Measurements from ENCODE around the gene RILPL2. TPM values are rescaled to one million over a fixed set of nuclear protein-coding genes. Genes with fewer than 3 reads are reported as not detected.
"Not testable (repeated sequence)": the region's sequence is repeated elsewhere in the genome, so short reads cannot be mapped to it uniquely, and the experiment has no call there.

The RILPL2 gene
- total RNA-seq, 1 experiment from 2014 or later = 1.1 TPM

GRCh38 chr12:123481251-123481650 is 44.8 kb upstream of the RILPL2 start:
- H3K4me1 Mint-ChIP-seq; POLR2A ChIA-PET; ATAC-seq; DNase-seq (ENCODE audit: low spot score); H3K36me3 Mint-ChIP-seq; H3K4me3 Mint-ChIP-seq; H3K27me3 Mint-ChIP-seq (ENCODE audit: low read depth); H3K27ac Mint-ChIP-seq; H3K9me3 Mint-ChIP-seq: not testable (repeated sequence)
- CTCF ChIA-PET = interaction anchor here (0.6 to 0.7 kb wide), 3 partner anchors 22 to 358 kb away, joined by 3 read pairs; no protein-coding TSS in a partner anchor

DNA sequence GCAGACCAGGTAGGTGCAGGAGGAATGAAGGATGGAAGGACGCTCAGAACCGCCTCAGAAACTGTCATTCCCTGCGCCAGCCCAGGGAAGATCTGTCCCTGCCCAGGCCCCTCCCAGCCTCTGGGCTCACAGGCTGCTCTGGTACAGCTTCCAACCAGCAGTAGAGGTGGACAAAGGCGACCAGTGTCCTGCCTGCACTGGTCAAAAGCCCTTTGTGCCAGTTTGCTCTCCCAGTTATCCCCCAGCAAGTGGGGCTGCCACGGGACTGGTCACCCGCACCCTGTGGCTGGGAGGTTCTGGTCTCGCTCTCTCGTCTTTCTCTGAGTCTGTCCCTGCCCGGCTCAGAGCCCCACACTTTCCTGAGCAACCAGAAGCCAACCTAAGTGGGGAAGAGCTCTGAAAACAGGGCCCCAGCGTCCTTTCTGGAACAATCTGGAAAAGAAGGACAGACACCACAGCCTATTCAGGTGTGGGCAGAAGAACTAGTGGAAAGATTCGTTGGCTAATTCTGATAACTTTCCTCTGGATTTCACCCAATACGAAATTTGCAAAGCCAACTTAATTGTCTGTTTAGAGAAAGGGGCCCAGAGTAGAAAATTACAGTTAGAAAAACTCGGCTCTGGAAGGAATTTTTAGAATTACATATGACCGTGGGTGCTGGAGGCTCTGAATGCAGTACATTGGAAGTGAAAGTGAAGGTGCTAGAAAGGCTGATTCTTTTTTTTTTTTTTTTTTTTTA is 43.1 kb upstream of the RILPL2 start:
- H3K27ac Mint-ChIP-seq = no peak overlapping the region
- no peak for DNase-seq (ENCODE audit: low spot score)
- CTCF ChIA-PET = interaction anchor here (0.6 kb wide), 1 partner anchor 624 kb away, joined by 3 read pairs; no protein-coding TSS in a partner anchor
- no peak for ATAC-seq
- H3K9me3 Mint-ChIP-seq = no peaks in the 10 kb centered on the region
- no peaks in the 10 kb centered on the region for H3K36me3 Mint-ChIP-seq
- no peaks in the 10 kb centered on the region for H3K4me1 Mint-ChIP-seq
- TF ChIP-seq, protein P1, sequence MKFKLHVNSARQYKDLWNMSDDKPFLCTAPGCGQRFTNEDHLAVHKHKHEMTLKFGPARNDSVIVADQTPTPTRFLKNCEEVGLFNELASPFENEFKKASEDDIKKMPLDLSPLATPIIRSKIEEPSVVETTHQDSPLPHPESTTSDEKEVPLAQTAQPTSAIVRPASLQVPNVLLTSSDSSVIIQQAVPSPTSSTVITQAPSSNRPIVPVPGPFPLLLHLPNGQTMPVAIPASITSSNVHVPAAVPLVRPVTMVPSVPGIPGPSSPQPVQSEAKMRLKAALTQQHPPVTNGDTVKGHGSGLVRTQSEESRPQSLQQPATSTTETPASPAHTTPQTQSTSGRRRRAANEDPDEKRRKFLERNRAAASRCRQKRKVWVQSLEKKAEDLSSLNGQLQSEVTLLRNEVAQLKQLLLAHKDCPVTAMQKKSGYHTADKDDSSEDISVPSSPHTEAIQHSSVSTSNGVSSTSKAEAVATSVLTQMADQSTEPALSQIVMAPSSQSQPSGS (CRISPR knock-in tag; IDR thresholded peaks at IDR 0.05; ENCODE audit: borderline replicate concordance, low read depth) = no peak
- no peak for TF ChIP-seq FOXP1 (CRISPR knock-in tag; IDR thresholded peaks at IDR 0.05; ENCODE audit: borderline replicate concordance)
- TF ChIP-seq, protein P2, sequence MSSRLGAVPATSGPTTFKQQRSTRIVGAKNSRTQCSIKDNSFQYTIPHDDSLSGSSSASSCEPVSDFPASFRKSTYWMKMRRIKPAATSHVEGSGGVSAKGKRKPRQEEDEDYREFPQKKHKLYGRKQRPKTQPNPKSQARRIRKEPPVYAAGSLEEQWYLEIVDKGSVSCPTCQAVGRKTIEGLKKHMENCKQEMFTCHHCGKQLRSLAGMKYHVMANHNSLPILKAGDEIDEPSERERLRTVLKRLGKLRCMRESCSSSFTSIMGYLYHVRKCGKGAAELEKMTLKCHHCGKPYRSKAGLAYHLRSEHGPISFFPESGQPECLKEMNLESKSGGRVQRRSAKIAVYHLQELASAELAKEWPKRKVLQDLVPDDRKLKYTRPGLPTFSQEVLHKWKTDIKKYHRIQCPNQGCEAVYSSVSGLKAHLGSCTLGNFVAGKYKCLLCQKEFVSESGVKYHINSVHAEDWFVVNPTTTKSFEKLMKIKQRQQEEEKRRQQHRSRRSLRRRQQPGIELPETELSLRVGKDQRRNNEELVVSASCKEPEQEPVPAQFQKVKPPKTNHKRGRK (CRISPR knock-in tag; IDR thresholded peaks at IDR 0.05; ENCODE audit: borderline replicate concordance) = no peak
- no peak for TF ChIP-seq ZNF121 (CRISPR knock-in tag; IDR thresholded peaks at IDR 0.05)
- no peak for TF ChIP-seq ZNF532 (CRISPR knock-in tag; IDR thresholded peaks at IDR 0.05; ENCODE audit: borderline replicate concordance)
- no peak for TF ChIP-seq CREB1 (CRISPR knock-in tag; IDR thresholded peaks at IDR 0.05)
- no peak for TF ChIP-seq JUN (CRISPR knock-in tag; IDR thresholded peaks at IDR 0.05)
- TF ChIP-seq ZNF396 (CRISPR knock-in tag; IDR thresholded peaks at IDR 0.05; ENCODE audit: borderline replicate concordance) = no peak
- TF ChIP-seq ZNF416 (CRISPR knock-in tag; IDR thresholded peaks at IDR 0.05) = no peak
- no peak for TF ChIP-seq SP1 (CRISPR knock-in tag; conservative IDR thresholded peaks at IDR 0.05)
- TF ChIP-seq ELF4 (CRISPR knock-in tag; IDR thresholded peaks at IDR 0.05; ENCODE audit: low read depth) = no peak
- no peak for TF ChIP-seq ZNF219 (CRISPR knock-in tag; IDR thresholded peaks at IDR 0.05; ENCODE audit: borderline replicate concordance)
- TF ChIP-seq, protein P3, sequence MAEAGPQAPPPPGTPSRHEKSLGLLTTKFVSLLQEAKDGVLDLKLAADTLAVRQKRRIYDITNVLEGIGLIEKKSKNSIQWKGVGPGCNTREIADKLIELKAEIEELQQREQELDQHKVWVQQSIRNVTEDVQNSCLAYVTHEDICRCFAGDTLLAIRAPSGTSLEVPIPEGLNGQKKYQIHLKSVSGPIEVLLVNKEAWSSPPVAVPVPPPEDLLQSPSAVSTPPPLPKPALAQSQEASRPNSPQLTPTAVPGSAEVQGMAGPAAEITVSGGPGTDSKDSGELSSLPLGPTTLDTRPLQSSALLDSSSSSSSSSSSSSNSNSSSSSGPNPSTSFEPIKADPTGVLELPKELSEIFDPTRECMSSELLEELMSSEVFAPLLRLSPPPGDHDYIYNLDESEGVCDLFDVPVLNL (CRISPR knock-in tag; IDR thresholded peaks at IDR 0.05; ENCODE audit: borderline replicate concordance, low read depth) = no peak
- no peaks in the 10 kb centered on the region; the same call in 1 of the 2 replicates for H3K27me3 Mint-ChIP-seq (ENCODE audit: low read depth)
- no peak overlapping the region for H3K4me3 Mint-ChIP-seq
- POLR2A ChIA-PET = no interaction called here
